ENCODE measurements around the gene SIGLEC12. TPM values are rescaled to one million over a fixed set of nuclear protein-coding genes. Genes with fewer than 3 reads are reported as not detected.
"Not testable (repeated sequence)": the region's sequence is repeated elsewhere in the genome, so short reads cannot be mapped to it uniquely, and the experiment has no call there.

The SIGLEC12 gene
- total and polyA plus RNA-seq, 9 donors, result 0.23 to 0.73 (median 0.25) TPM; not detected in 6

DNA sequence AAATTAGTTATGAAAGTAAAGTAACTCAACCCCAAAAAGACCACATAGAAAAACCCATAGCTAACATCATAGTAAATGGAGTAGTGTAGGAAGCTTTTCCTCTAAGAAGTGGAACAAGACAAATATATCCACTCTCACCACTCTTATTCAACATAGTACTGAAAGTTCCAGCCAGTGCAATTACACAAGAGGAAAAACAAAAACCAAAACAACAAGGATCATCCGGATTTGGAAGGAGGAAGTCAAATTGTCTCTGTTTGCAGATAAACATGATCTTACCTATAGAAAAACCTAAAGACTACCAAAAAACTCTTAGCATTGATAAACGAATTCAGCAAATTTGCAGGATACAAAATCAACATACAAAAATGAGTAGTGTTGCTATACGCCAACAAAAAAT lies 34.9 kb downstream of the SIGLEC12 start:
- Histone ChIP-seq H3K4me1 (ENCODE audit: insufficient read depth) (no peaks in the 10 kb centered on the region), H3K9me3 (no peaks in the 10 kb centered on the region), H3K36me3 (no peaks in the 10 kb centered on the region), H3K4me3 (no peak overlapping the region), H3K27ac (no peak overlapping the region), H3K27me3 (no peaks in the 10 kb centered on the region)
- intact Hi-C loops (cut with DNase I), result loop anchor here in 1 of 4 donors (10.0 kb wide), 1 partner anchor 188 kb away; no protein-coding TSS in a partner anchor
- 54 to 62% (median 57%) methylated on average over 3 of the region's 3 CpGs for WGBS, 3 donors
- no peak for TF ChIP-seq POLR2A (IDR thresholded peaks at IDR 0.05)
- TF ChIP-seq, protein P1, sequence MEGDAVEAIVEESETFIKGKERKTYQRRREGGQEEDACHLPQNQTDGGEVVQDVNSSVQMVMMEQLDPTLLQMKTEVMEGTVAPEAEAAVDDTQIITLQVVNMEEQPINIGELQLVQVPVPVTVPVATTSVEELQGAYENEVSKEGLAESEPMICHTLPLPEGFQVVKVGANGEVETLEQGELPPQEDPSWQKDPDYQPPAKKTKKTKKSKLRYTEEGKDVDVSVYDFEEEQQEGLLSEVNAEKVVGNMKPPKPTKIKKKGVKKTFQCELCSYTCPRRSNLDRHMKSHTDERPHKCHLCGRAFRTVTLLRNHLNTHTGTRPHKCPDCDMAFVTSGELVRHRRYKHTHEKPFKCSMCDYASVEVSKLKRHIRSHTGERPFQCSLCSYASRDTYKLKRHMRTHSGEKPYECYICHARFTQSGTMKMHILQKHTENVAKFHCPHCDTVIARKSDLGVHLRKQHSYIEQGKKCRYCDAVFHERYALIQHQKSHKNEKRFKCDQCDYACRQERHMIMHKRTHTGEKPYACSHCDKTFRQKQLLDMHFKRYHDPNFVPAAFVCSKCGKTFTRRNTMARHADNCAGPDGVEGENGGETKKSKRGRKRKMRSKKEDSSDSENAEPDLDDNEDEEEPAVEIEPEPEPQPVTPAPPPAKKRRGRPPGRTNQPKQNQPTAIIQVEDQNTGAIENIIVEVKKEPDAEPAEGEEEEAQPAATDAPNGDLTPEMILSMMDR (IDR thresholded peaks at IDR 0.05), result no peak
- no peak for TF ChIP-seq EP300 (IDR thresholded peaks at IDR 0.05)
- DNase-seq, result no peak

DNA sequence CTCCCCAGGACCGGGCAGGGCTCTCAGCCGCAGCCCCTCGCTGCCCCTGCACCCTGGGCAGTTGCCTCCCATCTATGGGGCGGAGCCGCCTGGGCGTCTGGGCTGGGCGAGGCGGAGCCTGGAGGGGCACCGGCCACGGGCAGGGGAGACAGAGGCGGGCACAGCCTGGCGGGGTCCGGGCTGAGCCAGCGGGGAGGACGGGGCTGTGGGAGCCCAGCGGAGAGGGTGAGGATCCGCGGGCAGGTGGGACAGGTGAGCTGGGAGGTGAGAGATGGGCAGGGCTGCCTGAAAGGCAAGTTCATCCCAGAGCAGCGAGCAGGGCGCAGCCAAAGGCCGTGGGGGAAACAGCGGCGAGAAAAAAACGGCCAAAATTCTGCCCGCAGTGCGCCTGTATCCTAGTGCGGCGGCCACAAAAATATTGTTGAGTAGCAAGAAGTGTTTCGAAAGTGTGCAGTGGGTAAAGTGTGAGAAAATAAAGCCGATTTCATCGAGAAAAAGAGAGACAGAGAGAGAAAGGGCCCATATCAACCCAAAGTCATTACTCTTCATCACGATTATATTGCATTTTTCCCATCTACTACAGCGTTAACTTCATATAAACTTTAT lies 37.5 kb downstream of the SIGLEC12 start:
- H3K4me3 ChIP-seq; H3K4me1 ChIP-seq (ENCODE audit: insufficient read depth); DNase-seq; H3K27ac ChIP-seq; H3K36me3 ChIP-seq; H3K9me3 ChIP-seq; H3K27me3 ChIP-seq: not testable (repeated sequence)
- intact Hi-C loops (cut with DNase I), result loop anchor here in 1 of 4 donors (10.0 kb wide), 1 partner anchor 191 kb away; no protein-coding TSS in a partner anchor
- 23 to 32% (median 26%) methylated on average over 14 to 15 of the region's 33 CpGs for WGBS, 3 donors

DNA sequence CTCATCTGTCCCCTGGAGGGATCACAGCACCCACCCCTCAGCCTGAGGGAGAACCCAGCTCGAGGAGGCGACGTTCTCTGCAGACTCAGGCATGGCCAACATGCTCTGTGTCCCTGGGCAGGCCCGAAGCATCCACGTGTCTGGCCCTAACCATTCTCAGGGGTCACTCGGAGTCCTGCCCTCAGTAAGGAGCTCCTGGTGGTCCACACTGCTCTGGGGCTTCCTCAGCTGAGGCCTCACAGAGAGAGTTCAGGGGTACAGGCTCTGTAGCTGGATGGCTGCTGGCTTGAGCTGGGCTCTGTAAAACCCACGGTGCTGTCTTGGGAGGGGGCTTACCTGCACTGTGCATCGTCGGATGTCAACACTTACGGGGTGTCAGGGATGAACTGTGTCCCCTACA lies 38.9 kb downstream of the SIGLEC12 start:
- DNase-seq, result no peak
- 73 to 87% (median 82%) methylated on average over 9 to 10 of the region's 10 CpGs for WGBS, 3 donors
- Histone ChIP-seq H3K27ac (no peak overlapping the region), H3K9me3 (no peaks in the 10 kb centered on the region), H3K36me3 (no peaks in the 10 kb centered on the region), H3K4me1 (ENCODE audit: insufficient read depth) (no peaks in the 10 kb centered on the region), H3K4me3 (no peak overlapping the region), H3K27me3 (no peaks in the 10 kb centered on the region)
- intact Hi-C loops (cut with DNase I), result loop anchor here in 1 of 4 donors (10.0 kb wide), 1 partner anchor 192 kb away; no protein-coding TSS in a partner anchor
- TF ChIP-seq, protein P1 (IDR thresholded peaks at IDR 0.05), result no peak
- TF ChIP-seq EP300 (IDR thresholded peaks at IDR 0.05), result no peak
- no peak for TF ChIP-seq POLR2A (IDR thresholded peaks at IDR 0.05)

DNA sequence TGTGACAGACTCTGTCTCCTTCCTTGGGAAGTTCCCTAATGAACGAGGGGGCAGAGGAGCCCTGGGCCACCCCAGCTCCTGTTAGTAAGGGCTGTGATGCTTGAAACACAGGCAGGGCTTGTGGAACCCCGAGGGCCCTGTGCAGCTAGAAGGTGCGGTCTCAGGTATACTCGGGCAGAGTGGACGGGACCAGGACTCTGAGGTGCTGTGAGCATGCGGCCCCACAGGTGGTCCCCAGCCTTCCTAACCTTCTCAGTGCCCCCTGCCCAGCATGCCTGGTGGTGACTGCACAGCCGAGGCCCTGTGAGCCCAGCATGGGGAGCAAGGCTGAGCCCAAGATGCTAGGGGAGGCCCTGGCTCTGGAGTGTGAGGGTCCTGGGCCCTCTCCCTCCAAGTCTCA lies 39.3 kb downstream of the SIGLEC12 start:
- Histone ChIP-seq H3K9me3 (no peaks in the 10 kb centered on the region), H3K36me3 (no peaks in the 10 kb centered on the region), H3K27ac (no peak overlapping the region), H3K4me3 (no peak overlapping the region), H3K4me1 (ENCODE audit: insufficient read depth) (no peaks in the 10 kb centered on the region), H3K27me3 (no peaks in the 10 kb centered on the region)
- intact Hi-C loops (cut with DNase I), result loop anchor here in 1 of 4 donors (10.0 kb wide), 1 partner anchor 193 kb away; no protein-coding TSS in a partner anchor
- 72 to 75% (median 74%) methylated on average over 6 to 7 of the region's 7 CpGs for WGBS, 3 donors
- DNase-seq, result no peak
- TF ChIP-seq POLR2A (IDR thresholded peaks at IDR 0.05), result no peak
- TF ChIP-seq, protein P1 (IDR thresholded peaks at IDR 0.05), result no peak
- no peak for TF ChIP-seq EP300 (IDR thresholded peaks at IDR 0.05)

DNA sequence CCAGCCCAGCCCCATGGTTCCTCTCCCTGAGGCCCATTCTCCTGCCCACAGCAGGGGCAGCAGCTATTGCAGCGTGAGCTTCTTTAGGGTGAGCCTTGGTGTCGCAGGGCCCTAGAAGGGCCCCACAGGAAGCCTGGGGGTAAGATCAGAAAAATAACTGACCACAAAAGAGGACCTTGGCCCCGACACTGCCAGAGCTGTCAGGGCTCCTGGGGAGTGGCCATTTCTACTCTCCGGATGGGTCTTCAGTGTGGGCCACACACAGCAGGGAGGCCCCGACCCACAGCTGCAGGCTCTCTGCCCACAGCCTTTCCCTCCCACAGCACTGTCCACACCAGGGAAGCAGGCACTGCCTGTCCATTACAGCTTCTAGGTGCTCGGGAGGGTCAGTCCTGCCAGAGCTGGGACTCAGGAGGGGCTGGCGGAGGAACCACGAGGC lies 39.9 kb downstream of the SIGLEC12 start:
- no peak overlapping the region for H3K27ac ChIP-seq

More for the DNA sequence above, 39.9 kb downstream of the SIGLEC12 start:
- DNase-seq, result no peak
- Histone ChIP-seq H3K36me3 (no peaks in the 10 kb centered on the region), H3K4me3 (no peak overlapping the region), H3K9me3 (no peaks in the 10 kb centered on the region), H3K4me1 (ENCODE audit: insufficient read depth) (no peaks in the 10 kb centered on the region), H3K27me3 (no peaks in the 10 kb centered on the region)
- WGBS, 3 donors, result 56 to 70% (median 63%) methylated on average over 8 of the region's 8 CpGs
- TF ChIP-seq, protein P1 (IDR thresholded peaks at IDR 0.05), result no peak
- TF ChIP-seq EP300 (IDR thresholded peaks at IDR 0.05), result no peak
- TF ChIP-seq POLR2A (IDR thresholded peaks at IDR 0.05), result no peak
- intact Hi-C loops (cut with DNase I), result loop anchor here in 1 of 4 donors (10.0 kb wide), 1 partner anchor 193 kb away; no protein-coding TSS in a partner anchor
